Fibroblast of mammary gland (primary cell): Measurements from ENCODE around the gene NPHP4.

Source experiments
- DNase-seq: peaks from one replicate; pipeline ENCODE4 v3.0.0-alpha.2; 2010; ENCODE audit warnings: low read depth
- H3K4me3 ChIP-seq: 2 replicates; pipeline ENCODE4 v1.5.1; 2011; ENCODE audit warnings: low read depth, mild to moderate bottlenecking, low read length, moderate library complexity; ENCODE audit not compliant: control insufficient read depth
- TF ChIP-seq, protein P1 (sequence below): conservative IDR thresholded peaks from 2 replicates; pipeline ENCODE4 v1.5.1; 2011; ENCODE audit warnings: low read depth, low read length, inconsistent platforms; ENCODE audit not compliant: control insufficient read depth, insufficient read depth

The NPHP4 gene

DNA sequence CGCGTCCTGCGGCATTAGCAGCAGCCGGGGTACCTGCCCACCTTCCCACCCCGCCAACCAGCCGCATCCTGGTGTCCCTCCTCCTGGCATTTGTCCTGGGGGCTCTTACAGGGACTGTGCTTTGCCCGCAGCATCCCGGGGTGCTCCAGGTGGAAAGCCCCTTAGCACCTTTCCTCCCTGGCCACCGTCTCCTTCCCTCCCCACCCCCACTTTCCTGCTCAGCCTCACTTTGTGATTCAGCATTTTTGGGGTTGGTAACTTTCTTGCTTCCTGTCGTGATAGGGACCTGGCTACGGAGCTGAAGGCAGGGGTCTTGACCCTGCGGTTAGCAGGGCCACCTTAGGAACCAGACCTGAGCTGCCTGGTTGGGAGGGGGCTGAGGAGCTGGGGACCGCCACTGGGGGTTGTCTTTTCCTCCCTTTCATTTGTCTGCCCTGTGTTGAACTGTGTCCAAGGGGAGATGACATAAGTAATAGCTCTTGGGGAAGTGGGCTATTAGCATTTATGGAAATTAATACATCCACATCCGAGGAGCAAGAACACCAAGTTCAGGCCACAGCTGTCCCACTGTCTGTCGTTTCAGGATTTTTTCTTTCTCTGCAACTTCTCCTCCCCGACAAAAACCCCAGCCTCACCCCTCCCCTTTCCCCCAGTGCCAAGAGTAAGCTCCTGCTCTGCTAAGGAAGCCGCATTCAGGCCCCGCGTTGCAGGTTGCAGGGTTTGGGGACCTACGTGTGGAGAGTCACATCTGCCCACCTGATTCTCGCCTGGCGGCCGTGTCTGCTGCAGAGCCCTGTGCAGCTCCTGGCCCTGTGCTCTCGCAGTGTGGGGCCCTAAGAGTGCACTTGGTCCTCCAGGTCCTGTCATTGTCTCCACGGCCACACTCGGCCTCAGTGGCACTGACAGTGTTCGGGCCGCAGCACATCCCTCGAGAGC, 1.6 kb upstream of the NPHP4 start:
- H3K4me3 ChIP-seq, result peak overlapping the region; percentile 65
- no peak for DNase-seq
- TF ChIP-seq, protein P1, sequence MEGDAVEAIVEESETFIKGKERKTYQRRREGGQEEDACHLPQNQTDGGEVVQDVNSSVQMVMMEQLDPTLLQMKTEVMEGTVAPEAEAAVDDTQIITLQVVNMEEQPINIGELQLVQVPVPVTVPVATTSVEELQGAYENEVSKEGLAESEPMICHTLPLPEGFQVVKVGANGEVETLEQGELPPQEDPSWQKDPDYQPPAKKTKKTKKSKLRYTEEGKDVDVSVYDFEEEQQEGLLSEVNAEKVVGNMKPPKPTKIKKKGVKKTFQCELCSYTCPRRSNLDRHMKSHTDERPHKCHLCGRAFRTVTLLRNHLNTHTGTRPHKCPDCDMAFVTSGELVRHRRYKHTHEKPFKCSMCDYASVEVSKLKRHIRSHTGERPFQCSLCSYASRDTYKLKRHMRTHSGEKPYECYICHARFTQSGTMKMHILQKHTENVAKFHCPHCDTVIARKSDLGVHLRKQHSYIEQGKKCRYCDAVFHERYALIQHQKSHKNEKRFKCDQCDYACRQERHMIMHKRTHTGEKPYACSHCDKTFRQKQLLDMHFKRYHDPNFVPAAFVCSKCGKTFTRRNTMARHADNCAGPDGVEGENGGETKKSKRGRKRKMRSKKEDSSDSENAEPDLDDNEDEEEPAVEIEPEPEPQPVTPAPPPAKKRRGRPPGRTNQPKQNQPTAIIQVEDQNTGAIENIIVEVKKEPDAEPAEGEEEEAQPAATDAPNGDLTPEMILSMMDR, result no peak

DNA sequence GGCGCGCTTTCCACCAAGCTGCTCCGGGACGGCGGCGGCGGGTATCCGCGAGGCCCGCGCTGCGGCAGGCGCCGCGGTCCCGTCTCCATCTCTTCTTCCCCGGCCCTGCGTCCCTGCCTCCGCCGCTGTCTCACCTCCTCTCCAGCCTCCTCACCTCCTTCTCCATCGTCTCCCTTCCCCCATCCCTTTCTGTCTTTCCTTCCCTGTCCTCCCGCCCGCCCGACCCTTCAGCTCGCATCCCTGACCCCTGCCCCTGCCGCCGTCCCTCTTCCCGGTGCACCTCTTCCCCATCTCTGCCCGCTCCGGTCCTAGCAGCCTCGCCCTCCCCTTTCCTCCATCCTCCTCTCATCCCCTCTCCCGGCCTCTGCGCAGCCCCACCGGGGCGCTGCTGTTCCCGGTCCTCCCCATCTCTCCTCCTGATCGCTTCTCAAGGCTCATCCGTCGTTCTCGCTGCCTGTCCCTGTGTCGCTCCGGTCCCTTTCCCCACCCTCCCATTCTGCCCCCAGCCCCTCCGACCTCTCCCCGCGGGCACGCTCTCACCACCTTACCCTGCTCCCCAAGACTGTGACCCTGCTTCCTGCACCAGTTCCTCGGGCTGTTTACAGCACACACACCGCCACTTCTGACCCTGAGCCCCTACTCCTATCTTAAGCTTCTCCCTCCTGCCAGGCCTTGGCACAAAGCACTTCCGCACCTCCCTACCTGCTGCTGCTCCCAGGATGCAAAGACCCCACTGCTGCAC, 760 bp upstream of the NPHP4 start:
- peak overlapping the region; percentile 65 for H3K4me3 ChIP-seq
- TF ChIP-seq, protein P1, result no peak
- no peak for DNase-seq

DNA sequence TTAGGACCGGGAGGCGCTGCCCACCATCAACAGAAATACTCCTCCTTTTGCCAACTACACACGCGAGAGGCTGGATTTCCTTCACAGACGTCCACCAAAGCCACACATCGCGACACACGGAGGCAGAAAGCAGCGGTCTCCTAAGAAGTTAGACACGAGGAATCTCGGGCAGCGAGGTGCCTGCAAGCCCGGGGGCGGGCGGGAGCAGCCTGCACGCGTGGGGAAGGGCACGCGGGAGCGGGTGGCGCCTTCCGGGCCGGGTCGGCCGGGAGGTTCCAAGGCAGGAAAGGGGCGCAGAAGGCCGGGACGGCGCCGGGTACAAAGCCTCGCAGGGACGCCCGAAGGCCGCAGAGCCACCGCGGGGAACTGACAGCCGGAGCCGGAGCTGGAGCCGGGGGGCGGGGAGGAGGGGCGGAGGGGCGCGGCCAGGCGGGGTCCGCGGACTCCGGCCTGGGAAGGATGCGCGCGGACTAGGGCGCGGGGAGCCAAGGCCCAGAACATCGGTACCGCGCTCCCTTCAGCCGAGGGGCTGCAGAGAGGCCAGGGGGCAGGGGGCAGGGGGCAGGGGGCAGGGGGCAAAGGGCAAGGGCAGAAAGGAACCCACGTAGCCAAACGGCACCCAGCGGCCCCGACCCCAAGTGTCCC, 722 bp downstream of the NPHP4 start:
- TF ChIP-seq, protein P1, result no peak
- peak overlapping the region; percentile 65 for H3K4me3 ChIP-seq
- DNase-seq, result no peak

DNA sequence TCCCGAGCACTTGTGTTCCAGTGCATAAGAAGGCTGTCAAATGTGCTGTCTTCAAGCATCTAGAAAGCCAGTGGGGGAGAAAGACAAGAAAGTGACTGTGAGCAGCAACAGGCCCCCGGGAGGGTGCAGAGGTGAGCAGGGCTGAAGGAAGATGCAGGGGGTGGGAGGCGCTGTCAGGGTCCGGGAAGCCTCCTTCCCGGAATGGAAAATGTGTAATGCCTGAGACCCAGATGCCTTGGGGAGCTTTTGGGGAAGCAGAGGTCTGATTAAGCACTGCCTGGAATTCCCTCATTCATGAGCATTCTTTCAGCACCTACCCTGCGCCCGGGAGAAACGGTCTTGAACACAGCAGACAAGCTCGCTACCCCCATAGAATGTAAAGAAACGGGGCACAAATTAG, 1.3 kb downstream of the NPHP4 start:
- peak overlapping the region; percentile 65 for H3K4me3 ChIP-seq
- DNase-seq, result no peak
- TF ChIP-seq, protein P1, result no peak

DNA sequence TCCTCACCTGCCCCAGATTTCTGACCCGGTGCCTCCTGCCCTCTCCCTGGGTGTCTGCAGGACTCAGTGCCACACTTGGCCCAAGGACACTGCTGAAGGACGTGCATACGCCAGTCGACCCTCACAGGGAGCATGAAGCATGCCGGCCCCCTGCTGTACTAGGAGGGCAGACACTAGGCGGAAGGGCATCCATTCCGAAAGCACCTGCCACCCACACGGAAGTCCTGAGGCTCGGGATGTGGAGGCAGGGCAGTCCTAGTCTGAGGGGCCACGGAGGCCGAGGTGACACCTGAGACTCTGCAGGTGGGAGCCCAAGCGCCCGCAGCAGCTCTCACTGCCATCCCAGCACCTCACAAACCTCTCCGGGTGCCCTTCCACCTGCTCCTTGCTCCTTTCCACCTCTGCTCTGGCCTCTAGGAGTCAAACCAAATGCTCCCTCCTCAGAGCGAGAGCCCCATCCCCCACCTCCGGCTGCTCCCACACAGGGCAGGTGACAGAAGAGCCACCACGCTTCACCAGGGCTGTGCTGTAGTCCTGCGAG, 2.4 kb downstream of the NPHP4 start:
- TF ChIP-seq, protein P1, result no peak
- no peak overlapping the region for H3K4me3 ChIP-seq
- no peak for DNase-seq

DNA sequence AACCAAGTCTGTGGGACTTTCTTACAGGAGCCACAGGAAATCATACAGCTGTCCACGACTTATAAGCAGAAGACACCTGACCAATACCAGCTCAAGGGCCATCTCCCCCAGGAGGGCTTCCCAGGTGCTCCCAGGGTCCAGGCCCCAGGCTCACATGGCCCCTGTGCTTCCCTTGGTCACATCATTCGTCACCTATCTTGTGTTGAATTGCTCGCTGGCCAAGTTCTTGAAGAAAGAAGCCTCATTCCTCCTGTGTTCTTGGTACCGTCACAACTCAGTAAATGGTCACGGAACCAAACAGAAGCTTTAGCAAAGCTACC, 3.0 kb downstream of the NPHP4 start:
- TF ChIP-seq, protein P1, result no peak
- no peak overlapping the region for H3K4me3 ChIP-seq
- no peak for DNase-seq
